HUES6 (cell line): ENCODE measurements around the gene MRPL20.
"Not testable (repeated sequence)": the region's sequence is repeated elsewhere in the genome, so short reads cannot be mapped to it uniquely, and the experiment has no call there.

ENCODE experiments used
- H3K27ac ChIP-seq: 2 replicates; pipeline ENCODE4 v1.7.0; 2013; ENCODE audit warnings: low read depth, mild to moderate bottlenecking, low read length, inconsistent platforms
- H3K27me3 ChIP-seq: 2 replicates; pipeline ENCODE4 v1.6.1; 2013; ENCODE audit warnings: low read length; ENCODE audit not compliant: control insufficient read depth, insufficient read depth
- H3K36me3 ChIP-seq: 2 replicates; pipeline ENCODE4 v1.6.1; 2013; ENCODE audit warnings: low read length; ENCODE audit not compliant: control insufficient read depth, insufficient read depth
- H3K4me1 ChIP-seq: 2 replicates; pipeline ENCODE4 v1.6.1; 2013; ENCODE audit warnings: low read length; ENCODE audit not compliant: control insufficient read depth, insufficient read depth
- H3K4me3 ChIP-seq: 2 replicates; pipeline ENCODE4 v1.5.1; 2013; ENCODE audit warnings: low read depth, low read length
- H3K9ac ChIP-seq: one replicate; pipeline ENCODE4 v1.6.1; 2013; ENCODE audit warnings: mild to moderate bottlenecking, low read length
- H3K9me3 ChIP-seq: 2 replicates; pipeline ENCODE4 v1.6.1; 2013; ENCODE audit warnings: low read depth, low read length; ENCODE audit not compliant: control insufficient read depth, insufficient read depth

MRPL20 gene

GRCh38 chr1:1417396-1417795 is 10.3 kb upstream of the MRPL20 start:
- H3K27ac ChIP-seq, H3K9ac ChIP-seq, H3K36me3 ChIP-seq, H3K9me3 ChIP-seq, H3K4me3 ChIP-seq, H3K27me3 ChIP-seq: not testable (repeated sequence)
- peaks cover 19% of the 10 kb centered on the region for H3K4me1 ChIP-seq

- H3K4me1 ChIP-seq: peaks cover 16% of the 10 kb centered on the region
- no peak overlapping the region for H3K27ac ChIP-seq
- H3K9ac ChIP-seq: no peak overlapping the region
- H3K4me3 ChIP-seq: no peak overlapping the region
- H3K9me3 ChIP-seq: peaks cover 9% of the 10 kb centered on the region
- H3K27me3 ChIP-seq: no peaks in the 10 kb centered on the region
- H3K36me3 ChIP-seq: peaks cover 5% of the 10 kb centered on the region
Measured at GRCh38 chr1:1415751-1416150, 8.7 kb upstream of the MRPL20 start.

- Histone ChIP-seq H3K36me3 (peaks cover 15% of the 10 kb centered on the region), H3K4me1 (peaks cover 36% of the 10 kb centered on the region)
- H3K9ac ChIP-seq, H3K9me3 ChIP-seq, H3K27ac ChIP-seq, H3K27me3 ChIP-seq, H3K4me3 ChIP-seq: not testable (repeated sequence)
Measured at GRCh38 chr1:1412311-1412902, 5.3 kb upstream of the MRPL20 start.

GRCh38 chr1:1411626-1412025 is 4.5 kb upstream of the MRPL20 start:
- peaks cover 15% of the 10 kb centered on the region for H3K36me3 ChIP-seq
- no peaks in the 10 kb centered on the region for H3K27me3 ChIP-seq
- peaks cover 36% of the 10 kb centered on the region for H3K4me1 ChIP-seq
- H3K9me3 ChIP-seq: peaks cover 9% of the 10 kb centered on the region
- H3K9ac ChIP-seq: no peak overlapping the region
- no peak overlapping the region for H3K4me3 ChIP-seq
- H3K27ac ChIP-seq: peak overlapping the region; percentile 98; the same call in 1 of the 2 replicates

GRCh38 chr1:1410238-1410637 is 3.1 kb upstream of the MRPL20 start:
- Histone ChIP-seq H3K36me3 (peaks cover 27% of the 10 kb centered on the region), H3K9ac (peak overlapping the region; percentile 99), H3K4me3 (peak overlapping the region; percentile 30; the same call in 1 of the 2 replicates), H3K4me1 (peaks cover 36% of the 10 kb centered on the region), H3K27ac (peak overlapping the region; percentile 98)
- not testable (repeated sequence) for H3K9me3 ChIP-seq, H3K27me3 ChIP-seq

GRCh38 chr1:1407636-1408318 is 684 bp upstream of the MRPL20 start:
- peak overlapping the region; percentile 98 for H3K4me3 ChIP-seq
- H3K27ac ChIP-seq: peak overlapping the region; percentile 97
- peaks cover 9% of the 10 kb centered on the region for H3K9me3 ChIP-seq
- H3K4me1 ChIP-seq: peaks cover 36% of the 10 kb centered on the region
- no peaks in the 10 kb centered on the region for H3K27me3 ChIP-seq
- peaks cover 49% of the 10 kb centered on the region for H3K36me3 ChIP-seq
- peak overlapping the region; percentile 99 for H3K9ac ChIP-seq

GRCh38 chr1:1406101-1406820 is 832 bp downstream of the MRPL20 start:
- Histone ChIP-seq H3K4me3 (peak overlapping the region; percentile 98), H3K9me3 (no peaks in the 10 kb centered on the region), H3K9ac (peak overlapping the region; percentile 99), H3K27ac (peak overlapping the region; percentile 97), H3K27me3 (no peaks in the 10 kb centered on the region), H3K4me1 (peaks cover 32% of the 10 kb centered on the region), H3K36me3 (peaks cover 59% of the 10 kb centered on the region)

GRCh38 chr1:1403653-1404052 is 3.4 kb downstream of the MRPL20 start:
- H3K9ac ChIP-seq: no peak overlapping the region
- no peak overlapping the region for H3K27ac ChIP-seq
- H3K36me3 ChIP-seq: peaks cover 73% of the 10 kb centered on the region
- no peaks in the 10 kb centered on the region for H3K9me3 ChIP-seq
- peaks cover 15% of the 10 kb centered on the region for H3K4me1 ChIP-seq
- H3K4me3 ChIP-seq: no peak overlapping the region
- H3K27me3 ChIP-seq: no peaks in the 10 kb centered on the region

- peaks cover 72% of the 10 kb centered on the region for H3K36me3 ChIP-seq
Measured at GRCh38 chr1:1402901-1403392, 4.1 kb downstream of the MRPL20 start.

GRCh38 chr1:1402072-1402900 is 4.8 kb downstream of the MRPL20 start:
- Histone ChIP-seq H3K36me3 (peaks cover 75% of the 10 kb centered on the region), H3K4me1 (peaks cover 18% of the 10 kb centered on the region), H3K9ac (no peak overlapping the region), H3K9me3 (no peaks in the 10 kb centered on the region), H3K27ac (no peak overlapping the region), H3K4me3 (no peak overlapping the region), H3K27me3 (no peaks in the 10 kb centered on the region)

More at GRCh38 chr1:1402901-1403392, 4.1 kb downstream of the MRPL20 start:
- H3K4me3 ChIP-seq, H3K9me3 ChIP-seq, H3K27me3 ChIP-seq, H3K27ac ChIP-seq, H3K9ac ChIP-seq: not testable (repeated sequence)
- peaks cover 15% of the 10 kb centered on the region for H3K4me1 ChIP-seq
